HG03039 (cell line): Measurements from ENCODE around the gene PTPRN2.
"Not testable (repeated sequence)": the region's sequence is repeated elsewhere in the genome, so short reads cannot be mapped to it uniquely, and the experiment has no call there.

Source experiments
- ATAC-seq: cut with Tn5 transposase; IDR thresholded peaks from one replicate; pipeline ENCODE4 v1.9.1; 2021; ENCODE audit warnings: mild to moderate bottlenecking, moderate library complexity; ENCODE audit not compliant: unreplicated experiment

The PTPRN2 gene

GRCh38 chr7:158176561-158177173 is 411.0 kb downstream of the PTPRN2 start:
- no peak for ATAC-seq

- no peak for ATAC-seq
These were observed 411.8 kb downstream of the PTPRN2 start for GRCh38 chr7:158175779-158176178.

- ATAC-seq: no peak
These were observed 412.7 kb downstream of the PTPRN2 start for GRCh38 chr7:158174947-158175346.

- no peak for ATAC-seq
These were observed 420.2 kb downstream of the PTPRN2 start for GRCh38 chr7:158167373-158167772.

GRCh38 chr7:158166386-158167340 is 421.0 kb downstream of the PTPRN2 start:
- ATAC-seq: no peak

GRCh38 chr7:158165711-158166110 is 421.9 kb downstream of the PTPRN2 start:
- ATAC-seq: no peak

GRCh38 chr7:158164101-158165095 is 423.2 kb downstream of the PTPRN2 start:
- ATAC-seq: no peak

GRCh38 chr7:158161194-158161593 is 426.4 kb downstream of the PTPRN2 start:
- no peak for ATAC-seq

GRCh38 chr7:158160199-158160598 is 427.4 kb downstream of the PTPRN2 start:
- ATAC-seq: no peak

- ATAC-seq: no peak
These were observed 430.2 kb downstream of the PTPRN2 start for GRCh38 chr7:158157460-158157859.

GRCh38 chr7:158151273-158151672 is 436.4 kb downstream of the PTPRN2 start:
- not testable (repeated sequence) for ATAC-seq

GRCh38 chr7:158150234-158150633 is 437.4 kb downstream of the PTPRN2 start:
- no peak for ATAC-seq

- not testable (repeated sequence) for ATAC-seq
These were observed 440.2 kb downstream of the PTPRN2 start for GRCh38 chr7:158147431-158147830.

GRCh38 chr7:158145370-158145769 is 442.3 kb downstream of the PTPRN2 start:
- no peak for ATAC-seq

GRCh38 chr7:158143196-158144120 is 444.2 kb downstream of the PTPRN2 start:
- ATAC-seq: no peak

- ATAC-seq: no peak
These were observed 445.0 kb downstream of the PTPRN2 start for GRCh38 chr7:158142657-158143056.

GRCh38 chr7:158141806-158142518 is 445.7 kb downstream of the PTPRN2 start:
- no peak for ATAC-seq

- ATAC-seq: no peak
These were observed 446.4 kb downstream of the PTPRN2 start for GRCh38 chr7:158141221-158141582.

- no peak for ATAC-seq
These were observed 446.9 kb downstream of the PTPRN2 start for GRCh38 chr7:158140538-158141220.
